Mucosa of stomach (tissue), 1 donor: ENCODE measurements around the gene LPA.

Source experiments
- H3K27me3 ChIP-seq: one replicate; pipeline ENCODE4 v1.7.0; 2013; ENCODE audit warnings: mild to moderate bottlenecking, low read length; ENCODE audit not compliant: control insufficient read depth, insufficient read depth
- H3K36me3 ChIP-seq: one replicate; pipeline ENCODE4 v1.7.0; 2013; ENCODE audit warnings: low read length; ENCODE audit not compliant: control insufficient read depth, insufficient read depth
- H3K4me1 ChIP-seq: one replicate; pipeline ENCODE4 v1.7.0; 2013; ENCODE audit warnings: mild to moderate bottlenecking, low read length; ENCODE audit not compliant: control insufficient read depth, insufficient read depth
- H3K4me3 ChIP-seq: one replicate; pipeline ENCODE4 v1.7.0; 2013; ENCODE audit warnings: low read length
- H3K9ac ChIP-seq: one replicate; pipeline ENCODE4 v1.7.0; 2013; ENCODE audit warnings: mild to moderate bottlenecking, low read length, moderate library complexity
- H3K9me3 ChIP-seq: one replicate; pipeline ENCODE4 v1.7.0; 2013; ENCODE audit warnings: mild to moderate bottlenecking, low read length, moderate library complexity; ENCODE audit not compliant: control insufficient read depth
- donor health status: Pancreatic carcinoma.

LPA gene

DNA sequence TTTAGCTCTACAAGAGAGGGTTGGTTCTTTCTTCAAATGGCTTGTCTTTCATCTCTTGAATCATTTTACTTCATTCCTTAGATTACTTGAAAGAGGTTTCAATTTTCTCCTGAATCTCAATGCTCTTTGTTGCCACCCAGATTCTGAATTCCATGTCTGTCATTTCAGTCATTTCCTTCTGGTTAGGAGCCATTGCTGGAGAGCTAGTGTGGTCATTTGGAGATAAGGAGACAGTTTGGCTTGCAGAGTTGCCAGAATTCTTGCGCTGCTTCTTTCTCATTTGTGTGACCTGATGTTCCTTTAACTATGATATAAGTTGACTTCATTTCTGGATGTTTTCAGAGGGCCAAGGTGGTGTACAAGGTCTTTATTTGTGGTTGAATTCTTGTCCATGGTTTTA lies 158.1 kb downstream of the LPA start:
- H3K27me3 ChIP-seq, result no peaks in the 10 kb centered on the region
- H3K36me3 ChIP-seq, result no peaks in the 10 kb centered on the region
- H3K4me3 ChIP-seq, result no peak overlapping the region
- no peaks in the 10 kb centered on the region for H3K4me1 ChIP-seq
- H3K9me3 ChIP-seq, result peaks cover 3% of the 10 kb centered on the region
- no peak overlapping the region for H3K9ac ChIP-seq

DNA sequence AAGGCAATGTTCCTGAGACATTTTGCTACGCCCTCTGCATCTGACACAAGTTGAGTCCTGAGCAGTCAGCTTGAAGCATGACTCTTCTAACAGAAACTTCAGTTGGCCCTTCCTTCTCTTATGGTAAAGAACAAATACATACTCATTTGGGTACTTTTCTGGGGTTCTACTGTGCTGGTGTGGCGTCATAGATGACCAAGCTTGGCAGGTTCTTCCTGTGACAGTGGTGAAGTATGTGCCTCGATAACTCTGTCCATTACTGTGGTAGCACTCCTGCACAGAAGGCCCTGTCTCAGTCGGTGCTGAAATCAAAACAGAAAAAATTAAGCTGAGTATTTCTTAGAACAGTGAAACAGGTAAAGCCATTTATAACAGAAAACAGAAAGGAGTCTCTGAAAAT lies 163.4 kb downstream of the LPA start:
- H3K9ac ChIP-seq, result no peak overlapping the region
- no peaks in the 10 kb centered on the region for H3K36me3 ChIP-seq
- H3K9me3 ChIP-seq, result peaks cover 3% of the 10 kb centered on the region
- no peak overlapping the region for H3K4me3 ChIP-seq
- H3K4me1 ChIP-seq, result no peaks in the 10 kb centered on the region
- no peaks in the 10 kb centered on the region for H3K27me3 ChIP-seq

DNA sequence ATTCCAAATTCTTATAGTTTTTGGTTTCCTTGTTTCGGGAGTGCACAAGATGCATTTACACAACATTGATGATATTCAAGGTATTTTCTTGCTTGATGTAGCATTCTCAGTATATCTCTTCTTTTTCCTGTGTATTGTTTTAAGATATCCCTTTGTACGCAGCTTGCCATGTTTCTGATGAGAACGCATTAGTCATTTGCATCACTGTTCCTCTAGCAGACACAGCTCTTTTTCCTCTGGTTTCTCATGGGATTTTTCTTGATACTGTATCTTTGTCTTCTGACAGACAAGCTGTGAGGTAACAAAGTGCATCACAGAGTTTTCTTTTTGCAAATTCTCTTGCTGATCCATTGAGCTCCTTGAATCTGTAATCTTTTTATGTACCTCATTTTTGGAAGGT lies 169.5 kb downstream of the LPA start:
- Histone ChIP-seq H3K9me3 (no peaks in the 10 kb centered on the region), H3K4me3 (no peak overlapping the region), H3K4me1 (no peaks in the 10 kb centered on the region), H3K27me3 (no peaks in the 10 kb centered on the region), H3K36me3 (no peaks in the 10 kb centered on the region), H3K9ac (no peak overlapping the region)

DNA sequence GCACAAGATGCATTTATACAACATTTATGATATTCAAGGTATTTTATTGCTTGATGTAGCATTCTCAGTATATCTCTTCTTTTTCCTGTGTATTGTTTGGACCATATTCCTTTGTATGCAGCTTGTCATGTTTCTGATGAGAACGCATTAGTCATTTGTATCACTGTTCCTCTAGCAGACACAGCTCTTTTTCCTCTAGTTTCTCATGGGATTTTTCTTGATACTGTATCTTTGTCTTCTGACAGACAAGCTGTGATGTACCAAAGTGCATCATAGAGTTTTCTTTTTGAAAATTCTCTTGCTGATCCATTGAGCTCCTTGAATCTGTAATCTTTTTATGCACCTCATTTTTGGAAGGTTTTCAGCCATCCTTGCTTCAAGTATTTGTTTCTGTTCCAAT lies 175.0 kb downstream of the LPA start:
- Histone ChIP-seq H3K4me3 (no peak overlapping the region), H3K27me3 (no peaks in the 10 kb centered on the region), H3K4me1 (no peaks in the 10 kb centered on the region), H3K9ac (no peak overlapping the region), H3K9me3 (no peaks in the 10 kb centered on the region), H3K36me3 (no peaks in the 10 kb centered on the region)

DNA sequence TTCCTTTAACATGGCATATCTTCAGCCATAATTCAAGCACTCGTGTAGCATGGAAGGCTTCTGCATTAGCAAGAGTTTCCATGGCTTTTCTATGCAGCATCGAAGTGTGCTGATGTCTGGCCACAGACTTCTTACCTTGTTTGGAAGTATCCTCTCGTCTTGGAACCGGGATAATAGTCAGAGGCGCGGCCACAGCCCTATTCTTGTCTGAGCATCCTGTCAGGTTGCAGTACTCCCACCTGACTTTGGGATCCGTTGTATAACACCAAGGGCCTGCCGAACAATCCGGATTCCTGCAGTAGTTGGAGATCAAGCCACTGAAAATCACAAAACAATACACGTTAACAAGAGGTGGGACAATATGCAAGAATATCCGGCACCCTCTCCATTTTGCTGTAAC lies 177.0 kb downstream of the LPA start:
- no peak overlapping the region for H3K4me3 ChIP-seq
- no peaks in the 10 kb centered on the region for H3K27me3 ChIP-seq
- H3K4me1 ChIP-seq, result no peaks in the 10 kb centered on the region
- no peak overlapping the region for H3K9ac ChIP-seq
- H3K9me3 ChIP-seq, result no peaks in the 10 kb centered on the region
- no peaks in the 10 kb centered on the region for H3K36me3 ChIP-seq
